Measurements from ENCODE around the gene CLSTN1.
"Not testable (repeated sequence)": the region's sequence is repeated elsewhere in the genome, so short reads cannot be mapped to it uniquely, and the experiment has no call there.

Gene CLSTN1

GRCh38 chr1:9794081-9794480 lies 29.7 kb downstream of the CLSTN1 start:
- Histone ChIP-seq H2AFZ (ENCODE audit: low read depth, low read length) (no peak overlapping the region), H4K20me1 (ENCODE audit: insufficient read depth, low read length) (peaks cover 31% of the 10 kb centered on the region), H3K4me1 (ENCODE audit: insufficient read depth, low read length) (peaks cover 2% of the 10 kb centered on the region; the same call in 1 of the 2 replicates), H3K9me3 (ENCODE audit: insufficient read depth, low read length, severe bottlenecking) (no peaks in the 10 kb centered on the region), H3K79me2 (ENCODE audit: insufficient read depth, low read length) (peaks cover 96% of the 10 kb centered on the region), H3K27me3 (ENCODE audit: insufficient read depth, low read length, poor library complexity) (no peaks in the 10 kb centered on the region), H3K9ac (ENCODE audit: low read depth, low read length) (no peak overlapping the region), H3K27ac (ENCODE audit: low read length) (no peak overlapping the region), H3K36me3 (ENCODE audit: insufficient read depth, low read length) (0 out of 2 replicates have a peak, but pooled peaks cover under 1% of the 10 kb centered on the region), H3K4me2 (ENCODE audit: insufficient read depth, low read length) (no peak overlapping the region), H3K4me3 (ENCODE audit: low read depth in 1 of 2, low read length in 2 of 2) (no peak overlapping the region)
- no peak for ATAC-seq (ENCODE audit: insufficient read depth, low read depth)
- TF ChIP-seq EZH2 (IDR thresholded peaks at IDR 0.05; ENCODE audit: borderline replicate concordance, low read depth, low read length, severe bottlenecking) = no peak
- TF ChIP-seq CTCF (IDR thresholded peaks at IDR 0.05; ENCODE audit: borderline replicate concordance, extremely low read depth, low read length, poor library complexity, severe bottlenecking) = no peak
- DNase-seq = no peak

DNA sequence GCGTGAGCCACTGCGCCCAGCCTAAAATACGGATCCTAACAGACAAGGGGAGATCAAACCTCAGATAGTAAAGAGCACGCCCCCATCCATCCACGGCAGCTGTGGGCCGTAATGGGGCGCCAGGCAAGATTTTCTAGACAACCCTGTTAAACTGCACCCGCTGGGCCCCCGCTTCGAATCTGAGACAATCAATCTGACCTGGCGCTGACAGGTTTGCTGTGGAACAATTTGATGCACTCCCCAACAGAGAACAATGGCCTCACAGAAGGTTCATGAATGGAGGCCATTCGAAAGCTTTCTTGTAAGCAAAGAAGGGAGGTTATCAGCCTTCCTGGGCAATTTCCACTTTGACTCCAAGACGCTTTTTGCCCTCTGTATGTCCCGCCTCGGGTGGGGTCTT lies 30.5 kb downstream of the CLSTN1 start:
- Histone ChIP-seq H4K20me1 (ENCODE audit: insufficient read depth, low read length) (peaks cover 29% of the 10 kb centered on the region), H3K36me3 (ENCODE audit: insufficient read depth, low read length) (0 out of 2 replicates have a peak, but pooled peaks cover 3% of the 10 kb centered on the region), H3K4me2 (ENCODE audit: insufficient read depth, low read length) (no peak overlapping the region), H2AFZ (ENCODE audit: low read depth, low read length) (no peak overlapping the region), H3K4me1 (ENCODE audit: insufficient read depth, low read length) (peaks cover 8% of the 10 kb centered on the region), H3K9me3 (ENCODE audit: insufficient read depth, low read length, severe bottlenecking) (no peaks in the 10 kb centered on the region), H3K27me3 (ENCODE audit: insufficient read depth, low read length, poor library complexity) (no peaks in the 10 kb centered on the region), H3K9ac (ENCODE audit: low read depth, low read length) (no peak overlapping the region), H3K4me3 (ENCODE audit: low read depth in 1 of 2, low read length in 2 of 2) (no peak overlapping the region), H3K27ac (ENCODE audit: low read length) (no peak overlapping the region), H3K79me2 (ENCODE audit: insufficient read depth, low read length) (peaks cover 96% of the 10 kb centered on the region)
- ATAC-seq (ENCODE audit: insufficient read depth, low read depth) (no peak), DNase-seq (no peak)
- TF ChIP-seq EZH2 (IDR thresholded peaks at IDR 0.05; ENCODE audit: borderline replicate concordance, low read depth, low read length, severe bottlenecking) (no peak), CTCF (IDR thresholded peaks at IDR 0.05; ENCODE audit: borderline replicate concordance, extremely low read depth, low read length, poor library complexity, severe bottlenecking) (no peak)

GRCh38 chr1:9792156-9793042 lies 31.4 kb downstream of the CLSTN1 start:
- DNase-seq = no peak
- Histone ChIP-seq H2AFZ (ENCODE audit: low read depth, low read length) (no peak overlapping the region), H3K79me2 (ENCODE audit: insufficient read depth, low read length) (peaks cover 97% of the 10 kb centered on the region), H3K4me3 (ENCODE audit: low read depth in 1 of 2, low read length in 2 of 2) (no peak overlapping the region), H3K27ac (ENCODE audit: low read length) (0 out of 2 replicates have a peak overlapping the region, but pooled peaks have one; percentile 0), H4K20me1 (ENCODE audit: insufficient read depth, low read length) (peaks cover 26% of the 10 kb centered on the region), H3K4me1 (ENCODE audit: insufficient read depth, low read length) (peaks cover 17% of the 10 kb centered on the region), H3K9me3 (ENCODE audit: insufficient read depth, low read length, severe bottlenecking) (no peaks in the 10 kb centered on the region), H3K27me3 (ENCODE audit: insufficient read depth, low read length, poor library complexity) (no peaks in the 10 kb centered on the region), H3K9ac (ENCODE audit: low read depth, low read length) (no peak overlapping the region), H3K4me2 (ENCODE audit: insufficient read depth, low read length) (no peak overlapping the region), H3K36me3 (ENCODE audit: insufficient read depth, low read length) (0 out of 2 replicates have a peak, but pooled peaks cover 3% of the 10 kb centered on the region)
- ATAC-seq (ENCODE audit: insufficient read depth, low read depth) = no peak
- TF ChIP-seq EZH2 (IDR thresholded peaks at IDR 0.05; ENCODE audit: borderline replicate concordance, low read depth, low read length, severe bottlenecking) = no peak
- TF ChIP-seq CTCF (IDR thresholded peaks at IDR 0.05; ENCODE audit: borderline replicate concordance, extremely low read depth, low read length, poor library complexity, severe bottlenecking) = peak; percentile 8

GRCh38 chr1:9789700-9790099 lies 34.1 kb downstream of the CLSTN1 start:
- not testable (repeated sequence) for H3K4me3 ChIP-seq (ENCODE audit: low read depth in 1 of 2, low read length in 2 of 2); H3K27me3 ChIP-seq (ENCODE audit: insufficient read depth, low read length, poor library complexity); H2AFZ ChIP-seq (ENCODE audit: low read depth, low read length); H3K36me3 ChIP-seq (ENCODE audit: insufficient read depth, low read length); H3K9me3 ChIP-seq (ENCODE audit: insufficient read depth, low read length, severe bottlenecking); H3K4me2 ChIP-seq (ENCODE audit: insufficient read depth, low read length); ATAC-seq (ENCODE audit: insufficient read depth, low read depth); DNase-seq; H3K9ac ChIP-seq (ENCODE audit: low read depth, low read length)
- Histone ChIP-seq H3K79me2 (ENCODE audit: insufficient read depth, low read length) (peaks cover 97% of the 10 kb centered on the region), H4K20me1 (ENCODE audit: insufficient read depth, low read length) (peaks cover 27% of the 10 kb centered on the region), H3K27ac (ENCODE audit: low read length) (peak overlapping the region; percentile 94; the same call in 1 of the 2 replicates), H3K4me1 (ENCODE audit: insufficient read depth, low read length) (peaks cover 28% of the 10 kb centered on the region)
